ENCODE measurements around the gene LIPI. TPM values are rescaled to one million over a fixed set of nuclear protein-coding genes. Genes with fewer than 3 reads are reported as not detected.

LIPI gene
- total RNA-seq, 2 donors from 2014 or later: not detected

DNA sequence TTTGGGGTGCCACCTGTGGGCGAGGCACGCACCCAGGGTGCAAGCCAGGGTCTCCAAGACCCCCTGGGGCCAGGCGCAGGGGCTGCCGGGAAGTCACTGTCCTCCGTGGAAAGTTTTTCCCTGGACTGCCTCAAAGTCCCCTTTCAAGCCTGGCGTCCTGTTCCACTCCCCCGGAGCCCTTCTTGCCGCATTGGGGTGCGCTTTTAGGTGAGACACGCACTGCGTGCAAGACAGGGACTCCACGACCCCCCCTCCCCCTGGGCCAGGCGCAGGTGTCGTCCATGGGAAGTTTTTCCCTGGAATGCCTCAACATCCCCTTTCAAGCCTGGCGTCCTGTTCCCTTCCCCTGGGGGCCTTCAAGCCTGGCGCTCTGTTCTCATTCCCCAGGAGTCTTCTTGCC lies 137.1 kb downstream of the LIPI start:
- Histone ChIP-seq H3K9me3 (no peaks in the 10 kb centered on the region), H3K9ac (ENCODE audit: low read depth in 2 of 2, low read length in 2 of 2) (no peak overlapping the region), H3K4me1 (no peaks in the 10 kb centered on the region), H3K36me3 (no peaks in the 10 kb centered on the region), H3K27me3 (no peaks in the 10 kb centered on the region), H3K4me3 (no peak overlapping the region), H3K27ac (no peak overlapping the region)
- DNase-seq: no peak
- intact Hi-C loops (cut with DNase I): no loop called here
- TF ChIP-seq, protein P1, sequence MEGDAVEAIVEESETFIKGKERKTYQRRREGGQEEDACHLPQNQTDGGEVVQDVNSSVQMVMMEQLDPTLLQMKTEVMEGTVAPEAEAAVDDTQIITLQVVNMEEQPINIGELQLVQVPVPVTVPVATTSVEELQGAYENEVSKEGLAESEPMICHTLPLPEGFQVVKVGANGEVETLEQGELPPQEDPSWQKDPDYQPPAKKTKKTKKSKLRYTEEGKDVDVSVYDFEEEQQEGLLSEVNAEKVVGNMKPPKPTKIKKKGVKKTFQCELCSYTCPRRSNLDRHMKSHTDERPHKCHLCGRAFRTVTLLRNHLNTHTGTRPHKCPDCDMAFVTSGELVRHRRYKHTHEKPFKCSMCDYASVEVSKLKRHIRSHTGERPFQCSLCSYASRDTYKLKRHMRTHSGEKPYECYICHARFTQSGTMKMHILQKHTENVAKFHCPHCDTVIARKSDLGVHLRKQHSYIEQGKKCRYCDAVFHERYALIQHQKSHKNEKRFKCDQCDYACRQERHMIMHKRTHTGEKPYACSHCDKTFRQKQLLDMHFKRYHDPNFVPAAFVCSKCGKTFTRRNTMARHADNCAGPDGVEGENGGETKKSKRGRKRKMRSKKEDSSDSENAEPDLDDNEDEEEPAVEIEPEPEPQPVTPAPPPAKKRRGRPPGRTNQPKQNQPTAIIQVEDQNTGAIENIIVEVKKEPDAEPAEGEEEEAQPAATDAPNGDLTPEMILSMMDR (IDR thresholded peaks at IDR 0.05): no peak

DNA sequence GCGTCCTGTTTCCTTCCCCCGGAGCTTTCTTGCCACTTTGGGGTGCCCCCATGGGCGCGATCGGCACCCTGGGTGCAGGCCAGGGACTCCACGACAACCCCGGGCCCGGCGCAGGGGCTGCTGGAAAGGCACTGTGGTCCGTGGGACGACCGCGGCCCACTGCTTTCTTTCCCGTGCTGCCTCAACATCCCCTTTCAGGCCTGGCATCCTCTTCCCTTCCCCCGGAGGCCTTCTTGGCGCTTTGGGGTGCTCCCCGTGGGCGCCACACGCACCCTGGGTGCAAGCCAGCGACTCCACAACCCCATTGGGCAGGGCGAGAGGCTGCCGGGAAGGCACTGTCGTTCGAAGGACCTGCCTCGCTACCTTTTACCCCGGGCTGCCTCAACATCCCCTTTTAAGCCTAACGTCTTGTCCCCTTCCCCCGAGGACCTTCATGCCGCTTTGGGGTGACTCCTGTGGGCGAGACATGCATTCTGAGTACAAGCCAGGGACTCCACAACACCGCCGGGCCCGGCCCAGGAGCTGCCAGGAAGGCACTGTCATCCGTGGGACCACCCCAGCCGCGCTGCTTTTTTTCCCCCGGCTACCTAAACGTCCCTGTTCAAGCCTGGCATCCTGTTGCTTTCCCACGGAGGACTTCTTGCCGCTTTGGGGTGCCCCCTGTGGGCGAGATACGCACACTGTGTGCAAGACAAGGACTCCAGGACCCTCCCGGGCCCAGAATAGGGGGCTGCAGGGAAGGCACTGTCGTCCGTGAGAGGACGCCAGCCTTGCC lies 137.8 kb downstream of the LIPI start:
- TF ChIP-seq, protein P1 (IDR thresholded peaks at IDR 0.05): no peak
- Histone ChIP-seq H3K27ac (no peak overlapping the region), H3K4me3 (no peak overlapping the region), H3K9me3 (no peaks in the 10 kb centered on the region), H3K9ac (ENCODE audit: low read depth in 2 of 2, low read length in 2 of 2) (no peak overlapping the region), H3K27me3 (no peaks in the 10 kb centered on the region), H3K4me1 (no peaks in the 10 kb centered on the region), H3K36me3 (no peaks in the 10 kb centered on the region)
- no peak for DNase-seq
- intact Hi-C loops (cut with DNase I): no loop called here

DNA sequence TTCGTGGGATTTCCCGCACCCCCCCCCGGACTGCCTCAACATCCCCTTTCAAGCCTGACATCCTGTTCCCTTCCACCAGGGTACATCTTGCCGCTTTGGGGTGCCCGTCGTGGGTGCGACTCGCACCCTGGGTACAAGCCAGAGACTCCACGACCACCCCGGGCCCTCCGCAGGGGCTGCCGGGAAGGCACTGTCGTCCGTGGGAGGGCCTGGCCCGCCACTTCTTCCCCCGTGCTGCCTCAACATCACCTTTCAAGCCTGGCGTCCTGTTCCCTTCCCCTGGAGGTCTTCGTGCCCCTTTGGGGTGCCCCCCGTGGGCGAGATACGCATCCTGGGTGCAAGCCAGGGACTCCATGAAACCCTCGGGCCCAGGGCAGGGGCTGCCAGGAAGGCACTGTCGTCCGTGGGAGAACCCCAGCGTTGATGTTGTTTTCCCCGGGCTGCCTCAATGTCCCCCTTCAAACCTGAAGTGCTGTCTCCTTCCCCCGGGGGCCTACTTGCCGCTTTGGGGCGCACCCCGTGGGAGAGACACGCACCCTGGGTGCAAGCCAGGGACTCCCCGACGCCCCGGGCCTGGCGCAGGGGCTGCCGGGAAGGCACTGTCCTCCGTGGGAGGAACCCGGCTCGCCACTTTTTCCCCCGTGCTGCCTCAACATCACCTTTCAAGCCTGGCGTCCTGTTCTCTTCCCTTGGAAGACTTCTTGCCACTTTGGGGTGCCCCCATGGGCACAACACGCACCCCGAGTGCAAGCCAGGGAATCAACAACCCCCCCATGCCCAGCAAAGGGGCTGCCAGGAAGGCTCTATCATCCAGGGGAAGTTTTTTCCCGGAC lies 138.6 kb downstream of the LIPI start:
- no peaks in the 10 kb centered on the region for H3K9me3 ChIP-seq
- no peaks in the 10 kb centered on the region for H3K4me1 ChIP-seq
- H3K9ac ChIP-seq (ENCODE audit: low read depth in 2 of 2, low read length in 2 of 2): no peak overlapping the region
- H3K27ac ChIP-seq: no peak overlapping the region
- intact Hi-C loops (cut with DNase I): no loop called here
- TF ChIP-seq, protein P1 (IDR thresholded peaks at IDR 0.05): no peak
- DNase-seq: no peak
- H3K36me3 ChIP-seq: no peaks in the 10 kb centered on the region
- no peaks in the 10 kb centered on the region for H3K27me3 ChIP-seq
- no peak overlapping the region for H3K4me3 ChIP-seq

DNA sequence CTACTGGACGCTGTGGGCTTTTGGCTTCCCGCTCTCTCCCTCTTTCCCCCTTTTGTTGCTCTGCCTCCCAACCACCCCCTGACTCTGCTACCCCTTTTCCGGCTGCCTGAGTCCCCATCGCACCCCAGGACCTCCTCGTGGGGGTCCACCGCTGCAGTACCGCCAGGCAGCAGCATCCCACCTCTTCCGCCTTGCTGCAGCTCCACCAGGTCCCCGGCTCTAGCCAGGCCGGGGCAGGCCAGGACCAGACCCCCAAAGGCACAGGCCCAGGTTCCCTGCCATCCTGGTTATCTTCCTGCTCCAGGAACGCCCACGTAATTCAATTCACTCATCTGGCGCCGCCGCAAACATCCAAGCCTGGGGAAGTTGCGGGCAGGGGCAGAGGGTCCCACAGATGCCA lies 139.8 kb downstream of the LIPI start:
- H3K9me3 ChIP-seq: no peaks in the 10 kb centered on the region
- H3K27ac ChIP-seq: no peak overlapping the region
- no peak overlapping the region for H3K9ac ChIP-seq (ENCODE audit: low read depth in 2 of 2, low read length in 2 of 2)
- TF ChIP-seq, protein P1 (IDR thresholded peaks at IDR 0.05): no peak
- no peak for DNase-seq
- no peaks in the 10 kb centered on the region for H3K4me1 ChIP-seq
- H3K27me3 ChIP-seq: no peaks in the 10 kb centered on the region
- H3K4me3 ChIP-seq: no peak overlapping the region
- intact Hi-C loops (cut with DNase I): no loop called here
- no peaks in the 10 kb centered on the region for H3K36me3 ChIP-seq

DNA sequence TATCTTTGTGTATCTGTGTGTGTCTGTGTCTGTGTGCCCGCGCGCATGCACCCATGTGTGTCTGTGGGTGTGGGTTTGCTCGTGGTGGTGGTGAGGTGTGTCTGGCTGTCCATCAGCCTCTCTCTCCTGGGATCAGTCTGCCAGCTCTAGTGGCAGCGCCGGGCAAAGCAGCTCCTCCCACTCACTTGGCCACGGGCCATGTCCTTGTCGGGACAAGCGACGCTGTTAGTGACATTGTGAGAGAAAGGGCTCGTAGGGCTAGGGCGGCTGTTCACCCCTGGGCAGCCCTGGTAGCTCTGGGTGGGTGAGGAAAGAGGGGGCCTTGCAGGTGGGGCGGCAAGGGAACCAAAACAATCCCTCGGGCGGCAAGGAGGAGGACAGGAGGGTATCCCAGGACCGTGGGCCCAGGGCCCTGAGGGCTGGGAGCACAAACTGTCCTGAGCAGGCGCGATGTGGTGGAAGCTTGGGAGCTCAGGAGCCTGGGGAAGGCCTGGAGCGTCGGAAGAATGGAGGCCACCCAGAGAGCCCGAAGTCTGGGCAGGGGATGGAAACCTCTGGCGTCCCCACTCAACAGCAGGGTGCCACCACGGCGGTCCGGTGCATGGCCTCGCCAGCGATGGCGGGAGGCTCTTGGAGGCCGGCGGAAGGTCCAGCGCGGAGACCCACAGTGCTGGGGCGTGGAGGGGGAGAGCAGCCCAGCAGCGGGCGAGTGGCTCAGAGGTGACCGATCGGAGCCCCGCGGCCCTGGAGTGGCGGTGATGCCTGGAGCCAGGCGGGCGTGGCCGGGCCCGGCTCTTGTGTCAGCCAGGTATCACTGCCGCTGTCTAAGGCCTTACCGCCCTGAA lies 140.5 kb downstream of the LIPI start:
- Histone ChIP-seq H3K9ac (ENCODE audit: low read depth in 2 of 2, low read length in 2 of 2) (no peak overlapping the region), H3K4me1 (no peaks in the 10 kb centered on the region), H3K36me3 (no peaks in the 10 kb centered on the region), H3K27ac (no peak overlapping the region), H3K27me3 (no peaks in the 10 kb centered on the region), H3K4me3 (no peak overlapping the region), H3K9me3 (no peaks in the 10 kb centered on the region)
- TF ChIP-seq, protein P1 (IDR thresholded peaks at IDR 0.05): no peak
- DNase-seq: no peak
- intact Hi-C loops (cut with DNase I): no loop called here
